Stimulated activated CD8-positive, alpha-beta memory T cell treated with anti-CD3 and anti-CD28 coated beads, Interleukin-2, amount 100 ng/mL, for 48 hours (primary cell): Measurements from ENCODE around the gene BPGM.
A peak's percentile ranks its signal among the peaks of the same experiment; 100 is the strongest.
"Not testable (repeated sequence)": the region's sequence is repeated elsewhere in the genome, so short reads cannot be mapped to it uniquely, and the experiment has no call there.

Experiments used
- DNase-seq, 2 donors: peaks; one replicate each; pipeline ENCODE4 v3.0.0-alpha.2; 2020; ENCODE audit warnings: low read depth in 2 of 2

Gene BPGM

GRCh38 chr7:134665045-134665444 is 18.4 kb downstream of the BPGM start:
- not testable (repeated sequence) for DNase-seq

GRCh38 chr7:134667899-134668298 is 21.2 kb downstream of the BPGM start:
- no peak for DNase-seq

- no peak for DNase-seq
These were observed 22.7 kb downstream of the BPGM start for GRCh38 chr7:134669388-134669787.

- DNase-seq, result peak; percentile 29 to 38
These were observed 23.3 kb downstream of the BPGM start for GRCh38 chr7:134669845-134670373.

- DNase-seq, result no peak
These were observed 25.0 kb downstream of the BPGM start for GRCh38 chr7:134671609-134672008.

GRCh38 chr7:134674424-134674823 is 27.8 kb downstream of the BPGM start:
- no peak for DNase-seq

- no peak for DNase-seq
These were observed 30.1 kb downstream of the BPGM start for GRCh38 chr7:134676743-134677142.

GRCh38 chr7:134678115-134678514 is 31.5 kb downstream of the BPGM start:
- DNase-seq, result no peak

GRCh38 chr7:134679006-134679405 is 32.4 kb downstream of the BPGM start:
- no peak for DNase-seq

- no peak for DNase-seq
These were observed 37.5 kb downstream of the BPGM start for GRCh38 chr7:134684165-134684564.

GRCh38 chr7:134685250-134685649 is 38.6 kb downstream of the BPGM start:
- no peak for DNase-seq

- no peak for DNase-seq
These were observed 40.1 kb downstream of the BPGM start for GRCh38 chr7:134686786-134687185.

- not testable (repeated sequence) for DNase-seq
These were observed 42.9 kb downstream of the BPGM start for GRCh38 chr7:134689550-134689949.

GRCh38 chr7:134690016-134690415 is 43.4 kb downstream of the BPGM start:
- no peak for DNase-seq

- no peak for DNase-seq
These were observed 44.2 kb downstream of the BPGM start for GRCh38 chr7:134690614-134691504.

- no peak for DNase-seq
These were observed 45.1 kb downstream of the BPGM start for GRCh38 chr7:134691546-134692343.

- no peak for DNase-seq
These were observed 45.7 kb downstream of the BPGM start for GRCh38 chr7:134692344-134692705.

GRCh38 chr7:134693256-134693655 is 46.6 kb downstream of the BPGM start:
- DNase-seq, result no peak

- DNase-seq, result no peak
These were observed 47.6 kb downstream of the BPGM start for GRCh38 chr7:134694299-134694698.

- no peak for DNase-seq
These were observed 48.1 kb downstream of the BPGM start for GRCh38 chr7:134694767-134695166.

GRCh38 chr7:134695321-134695860 is 48.7 kb downstream of the BPGM start:
- no peak for DNase-seq

GRCh38 chr7:134696261-134696660 is 49.6 kb downstream of the BPGM start:
- DNase-seq, result no peak
